Fibroblast of skin of left quadriceps (primary cell): ENCODE data around the gene B3GALT6.
A peak's percentile ranks its signal among the peaks of the same experiment; 100 is the strongest.

Experiments used
- DNase-seq, 2 experiments: peaks; one replicate each; pipeline ENCODE4 v3.0.0-alpha.2; 2013; ENCODE audit warnings: low read depth in 2 of 2

The B3GALT6 gene

GRCh38 chr1:1215881-1216605 is 16.0 kb upstream of the B3GALT6 start:
- DNase-seq: no peak

- no peak for DNase-seq
Observed at GRCh38 chr1:1216770-1217620, 15.0 kb upstream of the B3GALT6 start.

- DNase-seq: no peak
Observed at GRCh38 chr1:1217621-1218523, 14.2 kb upstream of the B3GALT6 start.

- no peak for DNase-seq
Observed at GRCh38 chr1:1218524-1219200, 13.4 kb upstream of the B3GALT6 start.

- DNase-seq: no peak
Observed at GRCh38 chr1:1219341-1219740, 12.7 kb upstream of the B3GALT6 start.

- no peak for DNase-seq
Observed at GRCh38 chr1:1220197-1220596, 11.8 kb upstream of the B3GALT6 start.

- DNase-seq: no peak
Observed at GRCh38 chr1:1221887-1222574, 10.0 kb upstream of the B3GALT6 start.

GRCh38 chr1:1222575-1223225 is 9.3 kb upstream of the B3GALT6 start:
- DNase-seq: no peak

- no peak for DNase-seq
Observed at GRCh38 chr1:1223321-1223720, 8.7 kb upstream of the B3GALT6 start.

- no peak for DNase-seq
Observed at GRCh38 chr1:1223891-1224290, 8.1 kb upstream of the B3GALT6 start.

- no peak for DNase-seq
Observed at GRCh38 chr1:1225238-1225845, 6.7 kb upstream of the B3GALT6 start.

- DNase-seq: no peak
Observed at GRCh38 chr1:1225913-1226312, 6.1 kb upstream of the B3GALT6 start.

- DNase-seq: no peak
Observed at GRCh38 chr1:1226566-1227362, 5.3 kb upstream of the B3GALT6 start.

GRCh38 chr1:1227386-1227785 is 4.7 kb upstream of the B3GALT6 start:
- no peak for DNase-seq

GRCh38 chr1:1228187-1228586 is 3.9 kb upstream of the B3GALT6 start:
- no peak for DNase-seq

GRCh38 chr1:1228596-1229321 is 3.3 kb upstream of the B3GALT6 start:
- no peak for DNase-seq

GRCh38 chr1:1229770-1230169 is 2.3 kb upstream of the B3GALT6 start:
- no peak for DNase-seq

GRCh38 chr1:1230656-1231399 is 1.2 kb upstream of the B3GALT6 start:
- DNase-seq: peak; percentile 21 to 25
